Gastrocnemius medialis (tissue), 4 donors: ENCODE measurements around the gene SPATA31C2. TPM values are rescaled to one million over a fixed set of nuclear protein-coding genes. Genes with fewer than 3 reads are reported as not detected.

Experiments used
- ATAC-seq, 2 donors: fragments of 150-250 bp; one replicate each; pipeline ENCODE4 v1.9.1; 2016
- DNase-seq, 2 donors: peaks; one replicate each; pipeline ENCODE4 v3.0.0-alpha.2; 2019
- H3K27ac ChIP-seq, 4 donors: fragments of 200-600 bp; sonication (generic); 1 replicate in 1 of 4; 2 replicates in 3 of 4; pipeline ENCODE4 v1.5.1; 2016 to 2018; ENCODE audit warnings: mild to moderate bottlenecking in 2 of 4, moderate library complexity in 1 of 4
- H3K27me3 ChIP-seq, 3 donors: fragments of 200-600 bp; sonication (generic) in 2 of 3; 1 replicate in 1 of 3; 2 replicates in 2 of 3; pipeline versions ENCODE4 v1.5.1 to v1.6.0; 2016 to 2019; ENCODE audit warnings: mild to moderate bottlenecking in 1 of 3, moderate library complexity in 1 of 3
- H3K36me3 ChIP-seq, 2 donors: fragments of 200-600 bp; sonication (generic) in 1 of 2; one replicate each; pipeline ENCODE4 v1.5.1; 2017 to 2018
- H3K4me1 ChIP-seq, 2 donors: fragments of 200-600 bp; sonication (generic) in 1 of 2; one replicate each; pipeline ENCODE4 v1.5.1; 2016 to 2017; ENCODE audit warnings: mild to moderate bottlenecking in 2 of 2
- H3K4me3 ChIP-seq, 4 donors: fragments of 200-600 bp; sonication (generic) in 3 of 4; 1 replicate in 1 of 4; 2 replicates in 3 of 4; pipeline ENCODE4 v1.5.1; 2016 to 2019; ENCODE audit warnings: mild to moderate bottlenecking in 2 of 4
- H3K9me3 ChIP-seq, 3 donors: fragments of 200-600 bp; sonication (generic) in 2 of 3; 1 replicate in 1 of 3; 2 replicates in 2 of 3; pipeline ENCODE4 v1.5.1; 2016 to 2019
- POLR2A ChIP-seq, 2 donors: fragments of 450-650 bp; IDR thresholded peaks; one replicate each; pipeline ENCODE4 v1.6.1; 2017; ENCODE audit warnings: antibody characterized with exemption in 2 of 2, mild to moderate bottlenecking in 2 of 2, moderate library complexity in 2 of 2
- in situ Hi-C, 4 donors: fragments of 200-750 bp; cut with MboI; loops; one replicate each; pipeline versions ENCODE4 v1.15.0 to v1.8.0; 2017; ENCODE audit warnings: low sequenced_read_pairs in 4 of 4
- intact Hi-C: fragments of 100-400 bp; cut with DNase I; formaldehyde crosslinking; loops from one replicate; pipeline ENCODE4 v1.15.1; 2023; ENCODE audit warnings: low total_unique reads
- total RNA-seq, 4 donors: library from RNA; depleted of rRNA; stranded (reverse); fragments of >200 nt; gene quantifications; one replicate each; pipeline versions ENCODE4 v1.1.0 to v1.2.3, GENCODE V29; 2016
- TF ChIP-seq, protein P1 (sequence below), 5 experiments: fragments of 450-650 bp in 3 of 5; fragments of 200-600 bp in 2 of 5; sonication (generic) in 2 of 5; IDR thresholded peaks in 4 of 5; conservative IDR thresholded peaks in 1 of 5; 1 replicate in 4 of 5; 2 replicates in 1 of 5; pipeline ENCODE4 v1.5.1; 2016 to 2019; ENCODE audit warnings: antibody characterized with exemption in 5 of 5, mild to moderate bottlenecking in 3 of 5, moderate library complexity in 3 of 5

SPATA31C2 gene
- total RNA-seq, 4 donors from 2014 or later, result not detected

GRCh38 chr9:88174324-88174723, 36.0 kb upstream of the SPATA31C2 start:
- in situ Hi-C loops, result no loop called here
- Histone ChIP-seq H3K9me3 (no peaks in the 10 kb centered on the region), H3K36me3 (no peaks in the 10 kb centered on the region), H3K27me3 (no peaks in the 10 kb centered on the region), H3K4me1 (no peaks in the 10 kb centered on the region), H3K27ac (no peak overlapping the region), H3K4me3 (no peak overlapping the region)
- ATAC-seq, result no peak
- intact Hi-C loops, result no loop called here
- DNase-seq, result no peak
- TF ChIP-seq, protein P1, sequence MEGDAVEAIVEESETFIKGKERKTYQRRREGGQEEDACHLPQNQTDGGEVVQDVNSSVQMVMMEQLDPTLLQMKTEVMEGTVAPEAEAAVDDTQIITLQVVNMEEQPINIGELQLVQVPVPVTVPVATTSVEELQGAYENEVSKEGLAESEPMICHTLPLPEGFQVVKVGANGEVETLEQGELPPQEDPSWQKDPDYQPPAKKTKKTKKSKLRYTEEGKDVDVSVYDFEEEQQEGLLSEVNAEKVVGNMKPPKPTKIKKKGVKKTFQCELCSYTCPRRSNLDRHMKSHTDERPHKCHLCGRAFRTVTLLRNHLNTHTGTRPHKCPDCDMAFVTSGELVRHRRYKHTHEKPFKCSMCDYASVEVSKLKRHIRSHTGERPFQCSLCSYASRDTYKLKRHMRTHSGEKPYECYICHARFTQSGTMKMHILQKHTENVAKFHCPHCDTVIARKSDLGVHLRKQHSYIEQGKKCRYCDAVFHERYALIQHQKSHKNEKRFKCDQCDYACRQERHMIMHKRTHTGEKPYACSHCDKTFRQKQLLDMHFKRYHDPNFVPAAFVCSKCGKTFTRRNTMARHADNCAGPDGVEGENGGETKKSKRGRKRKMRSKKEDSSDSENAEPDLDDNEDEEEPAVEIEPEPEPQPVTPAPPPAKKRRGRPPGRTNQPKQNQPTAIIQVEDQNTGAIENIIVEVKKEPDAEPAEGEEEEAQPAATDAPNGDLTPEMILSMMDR (IDR thresholded peaks at IDR 0.05 in 4 of 5, conservative IDR thresholded peaks at IDR 0.05 in 1 of 5), result no peak
- no peak for TF ChIP-seq POLR2A (IDR thresholded peaks at IDR 0.05)

- in situ Hi-C loops (no loop called here), intact Hi-C loops (no loop called here)
- DNase-seq (no peak), ATAC-seq (no peak)
- no peaks in the 10 kb centered on the region for H3K27me3 ChIP-seq
- H3K36me3 ChIP-seq, result no peaks in the 10 kb centered on the region
- no peak overlapping the region for H3K27ac ChIP-seq
- no peaks in the 10 kb centered on the region for H3K4me1 ChIP-seq
- TF ChIP-seq, protein P1 (IDR thresholded peaks at IDR 0.05 in 4 of 5, conservative IDR thresholded peaks at IDR 0.05 in 1 of 5), result no peak
- no peak for TF ChIP-seq POLR2A (IDR thresholded peaks at IDR 0.05)
- H3K4me3 ChIP-seq, result no peak overlapping the region
- H3K9me3 ChIP-seq, result no peaks in the 10 kb centered on the region
Observed at GRCh38 chr9:88173378-88173999, 35.2 kb upstream of the SPATA31C2 start.

DNA sequence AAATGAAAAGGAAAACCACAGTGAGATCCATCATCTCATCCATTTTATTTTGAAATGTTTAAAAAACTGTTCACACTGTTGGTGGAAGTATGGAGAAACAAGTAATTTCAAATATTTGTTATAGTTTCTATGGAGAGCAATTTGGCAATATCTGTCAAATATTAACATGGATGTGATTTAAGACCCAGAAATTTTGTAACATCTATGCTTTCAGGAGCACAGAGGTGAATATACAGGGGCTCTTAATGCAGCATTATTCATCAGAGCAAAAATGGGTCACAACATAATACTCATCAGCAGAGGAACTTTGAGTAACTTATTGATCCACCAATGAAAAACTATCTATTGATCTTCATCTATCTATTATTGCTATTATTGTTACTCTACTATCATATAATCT, 31.4 kb upstream of the SPATA31C2 start:
- DNase-seq, result no peak
- in situ Hi-C loops, result no loop called here
- no peaks in the 10 kb centered on the region for H3K27me3 ChIP-seq
- no peaks in the 10 kb centered on the region for H3K4me1 ChIP-seq
- no peak overlapping the region for H3K27ac ChIP-seq
- H3K36me3 ChIP-seq, result no peaks in the 10 kb centered on the region
- H3K4me3 ChIP-seq, result no peak overlapping the region
- TF ChIP-seq POLR2A (IDR thresholded peaks at IDR 0.05), result no peak
- TF ChIP-seq, protein P1 (IDR thresholded peaks at IDR 0.05 in 4 of 5, conservative IDR thresholded peaks at IDR 0.05 in 1 of 5), result no peak
- intact Hi-C loops, result no loop called here
- no peak for ATAC-seq
- H3K9me3 ChIP-seq, result no peaks in the 10 kb centered on the region

DNA sequence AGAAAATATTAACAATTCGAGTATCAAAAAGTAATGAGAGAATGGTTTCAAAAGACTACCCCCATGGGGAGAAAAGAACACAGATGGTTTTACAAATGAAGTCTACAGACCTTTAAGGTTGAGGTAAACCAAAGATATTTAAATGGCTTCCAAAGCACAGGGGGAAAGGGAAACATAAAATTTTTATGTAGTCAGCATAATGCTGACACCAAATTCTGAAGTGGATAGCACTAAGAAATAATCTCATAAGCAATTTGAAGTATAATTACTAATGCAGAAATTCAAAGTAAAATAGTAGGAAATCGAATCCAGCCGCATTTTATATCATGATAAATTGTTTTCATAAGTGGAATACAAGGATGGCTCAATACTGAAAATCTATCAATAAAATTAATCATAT, 30.3 kb upstream of the SPATA31C2 start:
- Histone ChIP-seq H3K4me1 (no peaks in the 10 kb centered on the region), H3K27ac (no peak overlapping the region), H3K9me3 (no peaks in the 10 kb centered on the region), H3K27me3 (no peaks in the 10 kb centered on the region), H3K36me3 (no peaks in the 10 kb centered on the region), H3K4me3 (no peak overlapping the region)
- DNase-seq, result no peak
- no peak for ATAC-seq
- TF ChIP-seq, protein P1 (IDR thresholded peaks at IDR 0.05 in 4 of 5, conservative IDR thresholded peaks at IDR 0.05 in 1 of 5), result no peak
- no peak for TF ChIP-seq POLR2A (IDR thresholded peaks at IDR 0.05)
- in situ Hi-C loops, result no loop called here
- intact Hi-C loops, result no loop called here

- Histone ChIP-seq H3K27me3 (no peaks in the 10 kb centered on the region), H3K4me3 (no peak overlapping the region), H3K4me1 (no peaks in the 10 kb centered on the region), H3K9me3 (no peaks in the 10 kb centered on the region), H3K36me3 (no peaks in the 10 kb centered on the region), H3K27ac (no peak overlapping the region)
- in situ Hi-C loops (no loop called here), intact Hi-C loops (no loop called here)
- ATAC-seq, result no peak
- no peak for TF ChIP-seq POLR2A (IDR thresholded peaks at IDR 0.05)
- TF ChIP-seq, protein P1 (IDR thresholded peaks at IDR 0.05 in 4 of 5, conservative IDR thresholded peaks at IDR 0.05 in 1 of 5), result no peak
- no peak for DNase-seq
Observed at GRCh38 chr9:88166660-88167059, 28.4 kb upstream of the SPATA31C2 start.
